Trophoblast cell (in vitro differentiated cells and primary cell): ENCODE data around the gene MPV17L2.

Experiments used
- DNase-seq, 2 donors: peaks; one replicate each; pipeline ENCODE4 v3.0.0-alpha.2; 2016
- H2AFZ ChIP-seq: 2 replicates; pipeline ENCODE4 v1.6.1; 2013; ENCODE audit warnings: low read length, moderate library complexity, mild to moderate bottlenecking; ENCODE audit not compliant: insufficient read depth, poor library complexity
- H2AK5ac ChIP-seq: 2 replicates; pipeline ENCODE4 v1.6.1; 2013; ENCODE audit warnings: mild to moderate bottlenecking, low read length
- H2BK120ac ChIP-seq: 2 replicates; pipeline ENCODE4 v1.6.1; 2013; ENCODE audit warnings: low read length, mild to moderate bottlenecking, moderate library complexity; ENCODE audit not compliant: insufficient read depth, poor library complexity
- H2BK12ac ChIP-seq: 2 replicates; pipeline ENCODE4 v1.6.1; 2013; ENCODE audit warnings: mild to moderate bottlenecking, low read length, moderate library complexity
- H2BK5ac ChIP-seq: 2 replicates; pipeline ENCODE4 v1.6.1; 2013; ENCODE audit warnings: low read length, low read depth, moderate library complexity, mild to moderate bottlenecking; ENCODE audit not compliant: poor library complexity
- H3K14ac ChIP-seq: 2 replicates; pipeline ENCODE4 v1.6.1; 2013; ENCODE audit warnings: mild to moderate bottlenecking, low read length
- H3K18ac ChIP-seq: 2 replicates; pipeline ENCODE4 v1.6.1; 2013; ENCODE audit warnings: mild to moderate bottlenecking, low read length
- H3K23ac ChIP-seq: 2 replicates; pipeline ENCODE4 v1.6.1; 2013; ENCODE audit warnings: low read length
- H3K27ac ChIP-seq: 2 replicates; pipeline ENCODE4 v1.5.1; 2013; ENCODE audit warnings: low read depth, mild to moderate bottlenecking, inconsistent platforms, low read length, moderate library complexity
- H3K27me3 ChIP-seq: 2 replicates; pipeline ENCODE4 v1.6.1; 2013; ENCODE audit warnings: inconsistent platforms, mild to moderate bottlenecking, low read length, moderate library complexity; ENCODE audit not compliant: insufficient read depth
- H3K36me3 ChIP-seq, 2 experiments: 1 replicate in 1 of 2; 2 replicates in 1 of 2; pipeline ENCODE4 v1.6.1; 2013; ENCODE audit warnings: low read length in 2 of 2, mild to moderate bottlenecking in 2 of 2, moderate library complexity in 1 of 2; ENCODE audit not compliant: insufficient read depth in 2 of 2, control insufficient read depth in 1 of 2
- H3K4ac ChIP-seq: 2 replicates; pipeline ENCODE4 v1.6.1; 2013; ENCODE audit warnings: low read depth, mild to moderate bottlenecking, low read length, moderate library complexity
- H3K4me1 ChIP-seq, 2 experiments: 1 replicate in 1 of 2; 2 replicates in 1 of 2; pipeline ENCODE4 v1.6.1; 2013; ENCODE audit warnings: low read length in 2 of 2, mild to moderate bottlenecking in 2 of 2, moderate library complexity in 1 of 2; ENCODE audit not compliant: insufficient read depth in 2 of 2, control insufficient read depth in 1 of 2
- H3K4me2 ChIP-seq: 2 replicates; pipeline ENCODE4 v1.6.1; 2013; ENCODE audit warnings: inconsistent platforms, mild to moderate bottlenecking, low read length, moderate library complexity
- H3K4me3 ChIP-seq: 2 replicates; pipeline ENCODE4 v1.5.1; 2013; ENCODE audit warnings: mild to moderate bottlenecking, low read depth, low read length, inconsistent platforms
- H3K79me1 ChIP-seq: one replicate; pipeline ENCODE4 v1.6.1; 2013; ENCODE audit warnings: low read length
- H3K79me2 ChIP-seq: 2 replicates; pipeline ENCODE4 v1.6.1; 2013; ENCODE audit warnings: low read length, mild to moderate bottlenecking; ENCODE audit not compliant: control insufficient read depth, insufficient read depth, poor library complexity
- H3K9ac ChIP-seq: 2 replicates; pipeline ENCODE4 v1.6.1; 2013; ENCODE audit warnings: mild to moderate bottlenecking, low read length
- H3K9me3 ChIP-seq: 2 replicates; pipeline ENCODE4 v1.6.1; 2013; ENCODE audit warnings: low read depth, mild to moderate bottlenecking, control low read depth, inconsistent platforms, low read length; ENCODE audit not compliant: insufficient read depth
- H4K12ac ChIP-seq: 2 replicates; pipeline ENCODE4 v1.6.1; 2013; ENCODE audit warnings: low read depth, mild to moderate bottlenecking, low read length, moderate library complexity
- H4K8ac ChIP-seq: 2 replicates; pipeline ENCODE4 v1.6.1; 2013; ENCODE audit warnings: low read depth, mild to moderate bottlenecking, low read length, moderate library complexity
- H4K91ac ChIP-seq: one replicate; pipeline ENCODE4 v1.6.1; 2013; ENCODE audit warnings: low read depth, mild to moderate bottlenecking, low read length, moderate library complexity
- WGBS: extraction: QIAGEN DNeasy Blood & Tissue Kit; methylation state at CpG from one replicate; pipeline ENCODE4 v1.1.7; 2013; ENCODE audit warnings: missing lambda C conversion rate; ENCODE audit not compliant: insufficient read length, insufficient coverage; ENCODE audit errors: extremely low coverage; 5-methylcytosine and 5-hydroxymethylcytosine counted together

MPV17L2 gene

GRCh38 chr19:18172331-18173053 lies 20.5 kb upstream of the MPV17L2 start:
- no peak overlapping the region for H2BK5ac ChIP-seq
- H3K18ac ChIP-seq: no peak overlapping the region
- DNase-seq: no peak
- no peak overlapping the region for H2BK120ac ChIP-seq
- WGBS: no CpG with 5 or more reads among the region's 7 CpGs
- no peak overlapping the region for H2AFZ ChIP-seq
- no peak overlapping the region for H4K91ac ChIP-seq
- H3K4me3 ChIP-seq: no peak overlapping the region
- H3K14ac ChIP-seq: no peak overlapping the region
- H3K4ac ChIP-seq: no peak overlapping the region
- H2AK5ac ChIP-seq: no peak overlapping the region
- H4K8ac ChIP-seq: no peak overlapping the region
- H3K9ac ChIP-seq: no peak overlapping the region
- no peaks in the 10 kb centered on the region for H3K79me1 ChIP-seq
- no peak overlapping the region for H3K23ac ChIP-seq
- no peak overlapping the region for H3K27ac ChIP-seq
- H3K27me3 ChIP-seq: peaks cover 10% of the 10 kb centered on the region
- H3K79me2 ChIP-seq: no peaks in the 10 kb centered on the region
- H3K4me2 ChIP-seq: no peak overlapping the region
- H2BK12ac ChIP-seq: no peak overlapping the region
- H3K9me3 ChIP-seq: peaks cover 5% of the 10 kb centered on the region
- peaks cover 30 to 31% of the 10 kb centered on the region in 2 experiments for H3K36me3 ChIP-seq
- peaks cover 4 to 9% of the 10 kb centered on the region in 2 experiments for H3K4me1 ChIP-seq
- no peak overlapping the region for H4K12ac ChIP-seq

GRCh38 chr19:18173054-18173571 lies 19.9 kb upstream of the MPV17L2 start:
- H4K12ac ChIP-seq: no peak overlapping the region
- no peak overlapping the region for H3K9ac ChIP-seq
- no peak overlapping the region for H4K8ac ChIP-seq
- H3K23ac ChIP-seq: no peak overlapping the region
- H3K79me2 ChIP-seq: no peaks in the 10 kb centered on the region
- WGBS: no CpG with 5 or more reads among the region's 18 CpGs
- H3K27me3 ChIP-seq: peaks cover 10% of the 10 kb centered on the region
- no peak overlapping the region for H3K27ac ChIP-seq
- H3K4me2 ChIP-seq: peak overlapping the region; percentile 73
- peaks cover 4 to 9% of the 10 kb centered on the region in 2 experiments for H3K4me1 ChIP-seq
- peaks cover 5% of the 10 kb centered on the region for H3K9me3 ChIP-seq
- H3K14ac ChIP-seq: no peak overlapping the region
- no peak overlapping the region for H2AK5ac ChIP-seq
- H3K36me3 ChIP-seq: peaks cover 24 to 27% of the 10 kb centered on the region in 2 experiments
- no peak overlapping the region for H2BK5ac ChIP-seq
- no peaks in the 10 kb centered on the region for H3K79me1 ChIP-seq
- H2BK12ac ChIP-seq: no peak overlapping the region
- DNase-seq: peak; percentile 32 to 38
- H4K91ac ChIP-seq: no peak overlapping the region
- no peak overlapping the region for H3K4ac ChIP-seq
- no peak overlapping the region for H3K4me3 ChIP-seq
- no peak overlapping the region for H2BK120ac ChIP-seq
- H3K18ac ChIP-seq: no peak overlapping the region
- H2AFZ ChIP-seq: no peak overlapping the region

GRCh38 chr19:18173572-18174288 lies 19.3 kb upstream of the MPV17L2 start, which contains the start of gene IFI30:
Gene IFI30, plus strand, starts transcription at chr19:18173813. Its CDS starts 29 bp downstream, at chr19:18173842.
- Histone ChIP-seq H3K36me3 (peaks cover 18 to 21% of the 10 kb centered on the region in 2 experiments), H3K18ac (no peak within 1 kb of the TSS), H2BK12ac (no peak within 1 kb of the TSS), H3K27me3 (peaks cover 10% of the 10 kb centered on the region), H3K23ac (no peak within 1 kb of the TSS), H2BK5ac (no peak within 1 kb of the TSS), H2AFZ (peak within 1 kb of the TSS; percentile 9), H3K4ac (no peak within 1 kb of the TSS), H3K4me2 (peak within 1 kb of the TSS; percentile 73), H3K79me2 (no peaks in the 10 kb centered on the region), H3K9ac (no peak within 1 kb of the TSS), H2AK5ac (no peak within 1 kb of the TSS), H3K4me3 (no peak within 1 kb of the TSS), H3K4me1 (peaks cover 4 to 9% of the 10 kb centered on the region in 2 experiments), H2BK120ac (no peak within 1 kb of the TSS), H3K79me1 (no peaks in the 10 kb centered on the region), H4K8ac (no peak within 1 kb of the TSS), H3K9me3 (peaks cover 5% of the 10 kb centered on the region), H4K91ac (no peak within 1 kb of the TSS), H3K14ac (no peak within 1 kb of the TSS), H4K12ac (no peak within 1 kb of the TSS), H3K27ac (no peak within 1 kb of the TSS)
- no CpG with 5 or more reads among the region's 47 CpGs for WGBS
- DNase-seq: peak; percentile 57 to 76

GRCh38 chr19:18174983-18175382 lies 18.0 kb upstream of the MPV17L2 start:
- Histone ChIP-seq H4K8ac (no peak overlapping the region), H3K9me3 (peaks cover 5% of the 10 kb centered on the region), H3K4ac (no peak overlapping the region), H3K9ac (no peak overlapping the region), H3K79me2 (no peaks in the 10 kb centered on the region), H3K27ac (no peak overlapping the region), H2AFZ (no peak overlapping the region), H3K36me3 (peaks cover 7 to 10% of the 10 kb centered on the region in 2 experiments), H3K4me1 (peaks cover 4 to 9% of the 10 kb centered on the region in 2 experiments), H4K91ac (no peak overlapping the region), H3K4me3 (no peak overlapping the region), H2AK5ac (no peak overlapping the region), H3K18ac (no peak overlapping the region), H3K27me3 (peaks cover 10% of the 10 kb centered on the region), H4K12ac (no peak overlapping the region), H3K23ac (no peak overlapping the region), H2BK5ac (no peak overlapping the region), H2BK12ac (no peak overlapping the region), H3K79me1 (no peaks in the 10 kb centered on the region), H3K14ac (no peak overlapping the region), H2BK120ac (no peak overlapping the region), H3K4me2 (no peak overlapping the region)
- no CpG with 5 or more reads among the region's 11 CpGs for WGBS
- no peak for DNase-seq
